Stimulated activated CD4-positive, alpha-beta T cell treated with anti-CD3 and anti-CD28 coated beads, Interleukin-2, amount 100 ng/mL, for 48 hours (primary cell): ENCODE data around the gene ZNF709.
A peak's percentile ranks its signal among the peaks of the same experiment; 100 is the strongest.
"Not testable (repeated sequence)": the region's sequence is repeated elsewhere in the genome, so short reads cannot be mapped to it uniquely, and the experiment has no call there.

ENCODE experiments used
- DNase-seq, 2 donors: peaks; one replicate each; pipeline ENCODE4 v3.0.0-alpha.2; 2020

The ZNF709 gene

DNA sequence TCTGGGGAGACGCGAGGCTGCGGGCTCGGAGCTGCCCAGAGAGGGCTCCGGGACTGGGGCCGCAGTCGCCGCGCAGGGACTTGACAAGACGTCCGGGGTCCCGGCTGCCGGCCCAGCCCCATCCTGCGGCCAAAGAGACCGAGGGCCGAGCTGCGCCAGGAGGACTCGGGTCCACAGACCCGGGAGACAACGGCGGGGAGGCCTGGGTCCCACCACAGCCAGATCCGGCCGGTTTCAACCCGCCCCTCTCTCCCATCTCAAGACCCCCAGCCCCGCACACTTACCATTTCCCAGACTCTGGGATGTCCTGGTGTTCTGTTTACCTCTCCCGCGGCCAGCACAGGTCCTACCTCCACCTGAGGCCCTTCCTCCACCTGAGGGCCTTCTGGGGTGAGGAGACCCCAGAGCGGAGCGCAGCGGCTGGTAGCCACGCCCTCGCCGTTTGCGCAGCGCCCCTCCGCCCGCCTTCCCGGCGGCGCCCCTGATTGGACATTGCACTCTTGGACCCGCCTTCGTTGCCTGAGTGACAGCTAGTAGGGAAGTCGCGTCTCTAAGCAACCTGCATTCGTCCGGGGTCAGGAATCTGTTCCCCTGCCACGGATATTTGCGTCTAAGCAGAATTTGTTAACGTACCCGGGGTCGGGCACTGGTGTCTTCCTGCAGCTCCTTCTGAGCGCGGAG is at the start of gene ZNF709:
TSS of gene ZNF709 (minus strand) at position 446 of the 681 bp plus-strand sequence. CDS start at position 287, 159 bp downstream.
- DNase-seq: peak; percentile 85 to 87

DNA sequence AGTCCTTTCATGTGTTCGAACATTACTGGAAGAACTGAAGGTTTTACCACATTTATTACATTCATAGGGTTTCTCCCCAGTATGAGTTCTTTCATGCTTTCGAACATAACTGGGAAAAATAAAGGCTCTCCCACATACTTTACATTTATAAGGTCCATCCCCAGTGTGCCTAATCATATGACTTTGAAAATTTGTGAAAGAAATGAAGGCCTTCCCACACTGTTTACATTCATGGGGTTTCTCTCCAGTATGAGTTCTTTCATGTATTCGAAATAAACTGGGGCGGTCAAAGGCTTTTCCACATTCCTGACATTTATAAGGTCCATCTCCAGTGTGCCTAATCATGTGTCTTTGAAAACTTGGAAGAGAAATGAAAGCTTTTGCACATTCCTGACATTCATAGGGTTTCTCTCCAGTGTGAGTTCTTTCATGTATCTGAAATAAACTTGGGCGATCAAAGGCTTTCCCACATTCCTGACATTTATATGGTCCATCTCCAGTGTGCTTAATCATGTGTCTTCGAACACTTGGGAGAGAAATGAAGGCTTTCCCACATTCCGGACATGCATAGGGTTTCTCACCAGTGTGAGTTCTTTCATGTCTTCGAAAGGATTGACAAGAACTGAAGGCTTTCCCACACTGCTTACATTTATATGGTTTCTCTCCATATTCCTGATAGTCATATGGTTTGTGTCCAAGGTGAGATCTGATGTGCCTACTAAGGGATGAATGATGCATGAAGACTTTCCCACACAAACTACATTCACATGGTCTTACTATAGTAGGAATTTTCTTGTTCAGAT is 42.6 kb upstream of the ZNF709 start:
- no peak for DNase-seq

GRCh38 chr19:12526542-12526941 is 41.9 kb upstream of the ZNF709 start:
- no peak for DNase-seq

GRCh38 chr19:12521996-12522395 is 37.4 kb upstream of the ZNF709 start:
- no peak for DNase-seq

DNA sequence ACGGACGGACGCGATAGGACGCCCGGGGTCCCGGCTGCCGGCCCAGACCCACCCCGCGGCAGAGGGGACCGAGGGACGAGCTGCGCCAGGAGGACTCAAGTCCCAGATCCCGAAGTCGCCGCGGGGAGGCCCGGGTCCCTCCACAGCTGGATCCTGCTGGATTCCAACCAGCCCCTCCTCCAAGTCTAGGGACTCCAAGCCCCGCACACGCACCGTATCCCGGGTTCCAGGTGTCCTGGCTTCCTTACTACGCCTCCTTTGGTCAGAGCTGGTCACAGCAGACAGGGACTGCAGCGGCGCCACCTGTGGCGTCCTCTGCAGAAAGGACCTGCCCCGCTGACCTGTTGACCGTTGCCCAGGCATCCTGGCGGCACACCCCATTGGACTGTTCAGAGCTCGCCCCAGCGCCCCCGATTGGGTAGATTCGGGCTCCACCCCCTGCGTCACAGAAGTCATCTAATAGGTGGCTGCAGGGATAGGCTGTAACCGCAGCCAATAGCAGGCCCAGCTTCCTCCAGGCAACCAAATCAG is 29.0 kb upstream of the ZNF709 start:
- no peak for DNase-seq

- no peak for DNase-seq
Measured at GRCh38 chr19:12497032-12497431, 12.4 kb upstream of the ZNF709 start.

GRCh38 chr19:12496480-12496879 is 11.9 kb upstream of the ZNF709 start:
- no peak for DNase-seq

DNA sequence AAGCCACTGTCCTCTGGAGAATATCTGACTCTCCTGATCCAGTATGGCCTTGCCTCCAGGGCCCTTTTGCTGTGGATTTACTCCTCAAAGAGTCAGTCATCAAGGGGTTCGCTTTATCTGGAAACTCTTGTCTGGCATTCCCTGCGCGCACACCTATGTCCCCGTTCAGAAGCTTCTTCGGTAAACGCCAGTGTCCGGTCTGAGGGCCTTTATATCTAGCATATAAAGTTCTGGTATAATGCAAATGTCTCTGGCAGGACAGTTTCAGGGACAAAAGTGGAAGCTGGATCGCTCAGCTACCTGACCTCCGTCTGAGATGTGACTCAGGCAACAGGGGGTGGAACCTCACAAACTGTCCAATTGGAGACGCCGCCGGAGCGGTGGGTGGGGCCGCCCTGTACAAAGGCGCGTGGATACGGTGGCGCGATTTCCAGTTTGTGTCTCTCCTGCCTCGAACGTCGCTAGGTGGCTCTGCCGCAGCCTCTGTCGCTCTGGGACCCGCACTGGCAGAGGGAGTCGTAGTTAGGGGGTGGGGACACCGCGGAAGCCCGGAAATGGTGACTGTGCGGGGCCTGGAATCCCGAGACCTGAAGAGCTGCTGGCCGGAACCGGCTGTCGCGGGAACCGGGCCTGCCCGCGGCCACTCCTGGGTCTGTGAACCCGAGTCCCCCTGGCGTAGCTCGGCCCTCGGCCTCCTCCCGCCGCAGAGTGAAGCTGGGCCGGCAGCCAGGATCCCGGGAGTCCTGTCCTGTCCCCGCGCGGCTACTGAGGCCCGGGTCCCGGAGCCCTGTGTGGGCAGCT is 10.6 kb upstream of the ZNF709 start:
- DNase-seq: peak; percentile 89 to 93

GRCh38 chr19:12494260-12494860 is 9.7 kb upstream of the ZNF709 start:
- no peak for DNase-seq

GRCh38 chr19:12486265-12486783 is 1.7 kb upstream of the ZNF709 start:
- DNase-seq: not testable (repeated sequence)

DNA sequence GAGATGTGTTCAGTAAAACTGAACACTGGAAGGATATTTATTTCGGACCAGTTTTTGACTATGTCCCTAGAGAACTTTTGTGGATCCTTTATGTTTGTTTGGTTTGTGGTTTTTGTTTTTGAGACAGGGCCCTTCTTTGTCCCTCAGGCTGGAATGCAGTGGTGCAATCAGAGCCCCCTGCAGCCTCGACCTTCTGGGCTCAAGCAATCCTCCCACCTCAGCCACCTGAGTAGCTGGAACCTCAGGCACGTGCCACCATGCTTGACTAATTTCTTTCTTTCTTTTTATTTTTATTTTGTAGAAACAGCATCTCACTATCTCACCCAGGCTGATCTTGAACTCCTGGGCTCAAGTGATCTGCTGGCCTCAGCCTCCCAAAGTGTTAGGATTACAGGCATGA is 955 bp upstream of the ZNF709 start:
- no peak for DNase-seq

GRCh38 chr19:12485052-12485416 is 418 bp upstream of the ZNF709 start:
- DNase-seq: no peak

GRCh38 chr19:12484011-12484370 is 625 bp downstream of the ZNF709 start:
- no peak for DNase-seq

GRCh38 chr19:12482509-12482886 is 2.1 kb downstream of the ZNF709 start:
- no peak for DNase-seq

GRCh38 chr19:12481781-12482508 is 2.7 kb downstream of the ZNF709 start:
- DNase-seq: no peak

DNA sequence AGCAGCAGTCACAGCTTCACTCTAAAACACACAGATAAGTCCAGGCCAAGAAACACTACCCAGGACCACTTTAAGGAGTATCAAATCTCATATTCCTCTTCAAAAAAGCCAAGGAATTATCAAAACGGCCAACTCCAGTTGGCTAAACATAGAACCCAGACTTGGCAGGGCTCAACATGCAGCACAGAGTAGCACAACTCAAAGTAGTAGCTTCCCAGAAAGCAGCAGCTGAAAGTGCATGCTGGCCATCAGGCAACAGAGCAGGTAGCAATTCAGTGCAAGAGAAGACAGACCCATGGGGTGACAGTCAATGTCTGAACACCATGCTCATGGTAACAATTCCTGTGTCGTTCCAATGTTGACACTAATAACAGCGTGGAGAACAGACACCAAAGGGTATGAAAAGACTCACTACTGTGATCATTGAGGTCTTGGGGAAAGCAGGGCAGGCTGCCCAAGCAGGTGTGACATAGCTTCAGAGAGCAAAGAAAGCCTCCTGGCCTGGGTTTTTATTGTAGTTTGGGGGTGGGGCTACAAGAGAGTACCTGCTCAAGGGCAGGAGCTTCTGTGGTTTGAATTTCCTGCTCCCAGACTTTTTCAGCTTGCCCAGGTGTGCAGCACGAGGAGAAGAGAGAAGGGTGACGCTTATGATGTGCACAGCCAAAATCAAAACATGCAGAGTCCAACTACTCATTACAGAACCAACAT is 6.2 kb downstream of the ZNF709 start:
- DNase-seq: no peak

GRCh38 chr19:12467651-12468050 is 17.0 kb downstream of the ZNF709 start:
- not testable (repeated sequence) for DNase-seq

DNA sequence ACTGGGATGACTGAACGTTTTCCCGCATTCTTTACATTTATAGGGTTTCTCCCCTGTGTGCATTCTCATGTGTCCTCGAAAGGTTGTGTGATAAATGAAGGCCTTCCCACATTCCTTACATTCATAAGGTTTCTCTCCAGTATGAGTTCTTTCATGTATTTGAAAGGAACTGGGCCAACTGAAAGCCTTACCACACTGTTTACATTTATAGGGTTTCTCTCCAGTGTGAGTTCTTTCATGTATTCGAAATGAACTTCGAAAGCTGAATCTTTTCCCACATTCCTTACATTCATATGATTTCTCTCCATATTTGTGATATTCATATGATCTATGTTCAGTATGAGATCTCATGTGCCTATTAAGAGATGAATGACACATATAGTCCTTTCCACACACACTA is 19.4 kb downstream of the ZNF709 start:
- no peak for DNase-seq

DNA sequence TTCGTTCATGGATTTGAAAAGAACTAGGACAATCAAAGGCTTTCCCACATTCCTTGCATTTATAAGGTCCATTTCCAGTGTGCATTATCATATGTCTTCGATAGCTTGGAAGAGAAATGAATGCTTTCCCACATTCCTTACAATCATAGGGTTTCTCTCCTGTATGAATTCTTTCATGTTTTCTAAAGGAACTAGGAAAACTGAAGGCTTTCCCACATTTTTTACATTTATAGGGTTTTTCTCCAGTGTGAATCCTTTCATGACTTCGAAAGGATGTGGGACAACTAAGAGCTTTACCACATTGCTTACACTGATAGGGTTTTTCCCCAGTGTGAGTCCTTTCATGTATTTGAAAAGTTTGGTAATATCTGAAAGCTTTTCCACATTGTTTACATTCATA is 19.8 kb downstream of the ZNF709 start:
- DNase-seq: no peak

- not testable (repeated sequence) for DNase-seq
Measured at GRCh38 chr19:12464139-12464538, 20.5 kb downstream of the ZNF709 start.

GRCh38 chr19:12453495-12453894 is 31.1 kb downstream of the ZNF709 start:
- DNase-seq: no peak
